ENCODE measurements around the gene CKM.

DNA sequence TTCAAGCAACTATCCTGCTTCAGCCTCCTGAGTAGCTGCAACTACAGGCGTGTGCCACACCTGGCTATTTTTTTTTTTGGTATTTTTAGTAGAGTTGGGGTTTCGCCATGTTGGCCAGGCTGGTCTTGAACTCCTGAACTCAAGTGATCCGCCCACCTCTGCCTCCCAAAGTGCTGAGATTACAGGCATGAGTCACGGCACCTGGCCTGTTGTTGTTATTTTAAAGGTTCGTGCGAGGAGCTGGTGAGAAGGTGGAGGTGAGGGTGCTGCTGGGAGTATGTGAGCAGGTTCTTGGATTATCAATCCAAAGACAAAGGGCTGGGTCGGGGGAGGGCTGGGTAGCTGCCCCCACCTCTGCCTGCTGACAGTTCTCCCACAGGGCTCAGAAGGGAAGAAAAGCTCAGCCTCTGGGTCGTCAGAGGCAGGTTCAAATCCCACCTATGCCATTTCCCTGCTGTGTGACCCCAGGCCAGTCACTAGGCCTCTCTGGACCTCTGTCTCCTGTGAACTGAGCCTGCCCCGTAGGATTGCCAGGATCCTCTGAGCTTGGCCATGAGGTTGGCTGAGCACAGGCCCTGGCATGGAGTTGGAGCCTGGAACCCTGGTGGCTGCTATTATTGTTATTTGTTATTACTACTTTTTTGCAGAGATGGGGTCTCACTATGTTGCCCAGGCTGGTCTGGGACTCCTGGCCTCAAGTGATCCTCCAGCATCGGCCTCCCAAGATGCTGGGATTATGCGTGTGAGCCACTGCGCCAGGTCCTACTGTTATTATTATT is 1.5 kb downstream of the CKM start:
- TF ChIP-seq POLR2A (IDR thresholded peaks at IDR 0.05) = no peak
- TF ChIP-seq, protein P1, sequence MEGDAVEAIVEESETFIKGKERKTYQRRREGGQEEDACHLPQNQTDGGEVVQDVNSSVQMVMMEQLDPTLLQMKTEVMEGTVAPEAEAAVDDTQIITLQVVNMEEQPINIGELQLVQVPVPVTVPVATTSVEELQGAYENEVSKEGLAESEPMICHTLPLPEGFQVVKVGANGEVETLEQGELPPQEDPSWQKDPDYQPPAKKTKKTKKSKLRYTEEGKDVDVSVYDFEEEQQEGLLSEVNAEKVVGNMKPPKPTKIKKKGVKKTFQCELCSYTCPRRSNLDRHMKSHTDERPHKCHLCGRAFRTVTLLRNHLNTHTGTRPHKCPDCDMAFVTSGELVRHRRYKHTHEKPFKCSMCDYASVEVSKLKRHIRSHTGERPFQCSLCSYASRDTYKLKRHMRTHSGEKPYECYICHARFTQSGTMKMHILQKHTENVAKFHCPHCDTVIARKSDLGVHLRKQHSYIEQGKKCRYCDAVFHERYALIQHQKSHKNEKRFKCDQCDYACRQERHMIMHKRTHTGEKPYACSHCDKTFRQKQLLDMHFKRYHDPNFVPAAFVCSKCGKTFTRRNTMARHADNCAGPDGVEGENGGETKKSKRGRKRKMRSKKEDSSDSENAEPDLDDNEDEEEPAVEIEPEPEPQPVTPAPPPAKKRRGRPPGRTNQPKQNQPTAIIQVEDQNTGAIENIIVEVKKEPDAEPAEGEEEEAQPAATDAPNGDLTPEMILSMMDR (IDR thresholded peaks at IDR 0.05) = no peak
